ENCODE data around the gene ANKRD55. TPM values are rescaled to one million over a fixed set of nuclear protein-coding genes. Genes with fewer than 3 reads are reported as not detected.

The ANKRD55 gene
- total RNA-seq, 1 donor from 2014 or later = not detected

DNA sequence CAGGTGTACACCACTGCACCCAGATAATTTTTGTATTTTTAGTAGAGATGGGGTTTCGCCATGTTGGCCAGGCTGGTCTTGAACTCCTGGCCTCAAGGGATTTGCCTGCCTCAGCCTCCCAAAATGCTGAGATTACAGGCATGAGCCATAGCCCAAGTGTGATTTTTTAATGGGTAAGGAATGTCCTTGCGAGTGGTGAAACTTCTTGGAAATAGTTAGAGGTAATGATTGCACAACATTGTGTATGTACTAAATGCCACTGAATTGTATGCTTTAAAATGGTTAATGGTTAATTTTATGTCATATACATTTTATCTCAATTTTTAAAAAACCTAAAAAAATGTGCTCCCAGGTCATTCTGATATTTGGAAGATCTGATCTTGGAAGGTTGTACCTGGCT lies 178.5 kb downstream of the ANKRD55 start:
- Histone ChIP-seq H3K36me3 (no peaks in the 10 kb centered on the region), H3K27me3 (no peaks in the 10 kb centered on the region), H3K4me1 (no peaks in the 10 kb centered on the region), H3K27ac (no peak overlapping the region), H3K9me3 (no peaks in the 10 kb centered on the region), H3K4me3 (no peak overlapping the region)
- TF ChIP-seq CTCF (IDR thresholded peaks at IDR 0.05) = no peak
- DNase-seq (ENCODE audit: low spot score in 2 of 2) = no peak
- intact Hi-C loops (cut with DNase I) = no loop called here

GRCh38 chr5:56053363-56053762 lies 179.8 kb downstream of the ANKRD55 start:
- DNase-seq (ENCODE audit: low spot score in 2 of 2) = no peak
- H3K27ac ChIP-seq = no peak overlapping the region
- H3K9me3 ChIP-seq = no peaks in the 10 kb centered on the region
- H3K27me3 ChIP-seq = no peaks in the 10 kb centered on the region
- H3K4me1 ChIP-seq = no peaks in the 10 kb centered on the region
- TF ChIP-seq CTCF (IDR thresholded peaks at IDR 0.05) = no peak
- H3K4me3 ChIP-seq = no peak overlapping the region
- intact Hi-C loops (cut with DNase I) = no loop called here
- H3K36me3 ChIP-seq = no peaks in the 10 kb centered on the region

DNA sequence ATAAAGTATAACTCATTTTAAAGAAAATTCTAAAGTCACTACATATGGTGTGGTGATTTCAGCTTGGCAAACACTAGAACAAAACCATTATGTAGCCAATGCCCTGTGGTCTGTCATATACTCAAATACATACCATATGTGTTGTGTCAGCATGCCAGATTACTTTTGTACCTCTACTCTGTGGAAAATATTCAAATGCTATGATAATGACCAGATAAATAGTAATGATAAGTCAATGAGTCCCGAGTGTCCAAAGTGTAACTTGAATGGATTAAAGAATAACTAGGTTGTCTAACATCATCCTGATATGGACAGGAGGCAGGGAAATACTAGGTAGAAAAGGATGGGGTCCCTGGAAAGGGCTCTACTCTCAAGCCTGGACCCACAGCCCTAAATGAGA lies 180.4 kb downstream of the ANKRD55 start:
- no peaks in the 10 kb centered on the region for H3K4me1 ChIP-seq
- DNase-seq (ENCODE audit: low spot score in 2 of 2) = no peak
- intact Hi-C loops (cut with DNase I) = no loop called here
- H3K9me3 ChIP-seq = no peaks in the 10 kb centered on the region
- no peak for TF ChIP-seq CTCF (IDR thresholded peaks at IDR 0.05)
- H3K4me3 ChIP-seq = no peak overlapping the region
- H3K36me3 ChIP-seq = no peaks in the 10 kb centered on the region
- H3K27me3 ChIP-seq = no peaks in the 10 kb centered on the region
- H3K27ac ChIP-seq = no peak overlapping the region

DNA sequence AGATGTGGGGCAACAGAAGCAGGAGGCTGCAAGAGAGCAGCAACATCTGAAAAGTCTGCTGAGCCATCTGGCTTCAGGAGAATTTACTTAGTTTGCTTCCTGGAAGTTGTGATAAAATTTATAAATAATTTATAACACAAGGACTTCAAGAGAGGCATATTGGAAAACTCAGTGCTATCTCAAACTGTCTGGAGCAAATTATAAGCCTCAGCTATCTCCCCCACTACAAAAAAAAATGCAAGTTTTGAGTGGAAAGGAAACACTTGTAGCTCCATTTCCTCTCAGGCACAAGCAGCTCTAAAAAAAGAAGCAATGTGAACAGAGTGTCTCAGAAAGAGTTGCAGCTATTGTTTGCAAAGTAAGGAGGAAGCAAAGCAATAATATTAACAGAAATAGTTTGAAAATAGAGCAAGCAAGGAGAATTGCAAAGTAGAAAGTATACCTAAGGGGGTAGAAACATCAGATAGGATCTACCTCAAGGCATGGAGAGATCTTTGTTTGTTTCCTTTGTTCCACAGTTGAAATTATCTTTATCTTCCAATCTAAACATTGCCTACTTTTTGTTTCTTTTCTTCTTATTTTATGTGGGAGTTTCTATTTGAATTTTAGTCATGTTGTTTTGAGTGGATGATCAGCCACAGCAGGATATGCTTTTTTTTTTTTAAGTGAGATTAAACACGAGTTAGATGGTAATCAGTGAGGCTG lies 182.4 kb downstream of the ANKRD55 start:
- Histone ChIP-seq H3K36me3 (no peaks in the 10 kb centered on the region), H3K27ac (no peak overlapping the region)
- intact Hi-C loops (cut with DNase I) = no loop called here

More for the DNA sequence above, 182.4 kb downstream of the ANKRD55 start:
- no peaks in the 10 kb centered on the region for H3K4me1 ChIP-seq
- DNase-seq (ENCODE audit: low spot score in 2 of 2) = no peak
- H3K4me3 ChIP-seq = no peak overlapping the region
- TF ChIP-seq CTCF (IDR thresholded peaks at IDR 0.05) = no peak
- no peaks in the 10 kb centered on the region for H3K9me3 ChIP-seq
- H3K27me3 ChIP-seq = no peaks in the 10 kb centered on the region

Other genes with a start within 250 kb of the ANKRD55 start
- 192 TPM for gene IL6ST, start 238.4 kb downstream of the ANKRD55 start, total RNA-seq

All from ascending aorta (tissue), 2 donors.